ENCODE data around the gene RREB1.

RREB1 gene

GRCh38 chr6:7214468-7214867, 106.7 kb downstream of the RREB1 start:
- Histone ChIP-seq H3K36me3 (ENCODE audit: control insufficient read depth in 2 of 2, insufficient read depth in 1 of 2, low read length in 2 of 2) (peaks cover 17 to 77% of the 10 kb centered on the region in 2 experiments; a peak in 2 of 3 replicates), H3K4me1 (ENCODE audit: control insufficient read depth, insufficient read depth, low read length) (peaks cover 3% of the 10 kb centered on the region; the same call in 1 of the 2 replicates), H3K4me3 (ENCODE audit: low read depth, low read length) (no peak overlapping the region), H3K9me3 (ENCODE audit: control insufficient read depth, insufficient read depth, low read depth, low read length) (no peaks in the 10 kb centered on the region), H3K27ac (ENCODE audit: extremely low read depth, low read depth, low read length) (no peak overlapping the region)
- POLR2A ChIA-PET: no interaction called here
- TF ChIP-seq, protein P1, sequence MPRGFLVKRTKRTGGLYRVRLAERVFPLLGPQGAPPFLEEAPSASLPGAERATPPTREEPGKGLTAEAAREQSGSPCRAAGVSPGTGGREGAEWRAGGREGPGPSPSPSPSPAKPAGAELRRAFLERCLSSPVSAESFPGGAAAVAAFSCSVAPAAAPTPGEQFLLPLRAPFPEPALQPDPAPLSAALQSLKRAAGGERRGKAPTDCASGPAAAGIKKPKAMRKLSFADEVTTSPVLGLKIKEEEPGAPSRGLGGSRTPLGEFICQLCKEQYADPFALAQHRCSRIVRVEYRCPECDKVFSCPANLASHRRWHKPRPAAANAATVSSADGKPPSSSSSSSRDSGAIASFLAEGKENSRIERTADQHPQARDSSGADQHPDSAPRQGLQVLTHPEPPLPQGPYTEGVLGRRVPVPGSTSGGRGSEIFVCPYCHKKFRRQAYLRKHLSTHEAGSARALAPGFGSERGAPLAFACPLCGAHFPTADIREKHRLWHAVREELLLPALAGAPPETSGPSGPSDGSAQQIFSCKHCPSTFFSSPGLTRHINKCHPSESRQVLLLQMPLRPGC (tag by site-specific recombination; IDR thresholded peaks at IDR 0.05): no peak
- TF ChIP-seq, protein P2, sequence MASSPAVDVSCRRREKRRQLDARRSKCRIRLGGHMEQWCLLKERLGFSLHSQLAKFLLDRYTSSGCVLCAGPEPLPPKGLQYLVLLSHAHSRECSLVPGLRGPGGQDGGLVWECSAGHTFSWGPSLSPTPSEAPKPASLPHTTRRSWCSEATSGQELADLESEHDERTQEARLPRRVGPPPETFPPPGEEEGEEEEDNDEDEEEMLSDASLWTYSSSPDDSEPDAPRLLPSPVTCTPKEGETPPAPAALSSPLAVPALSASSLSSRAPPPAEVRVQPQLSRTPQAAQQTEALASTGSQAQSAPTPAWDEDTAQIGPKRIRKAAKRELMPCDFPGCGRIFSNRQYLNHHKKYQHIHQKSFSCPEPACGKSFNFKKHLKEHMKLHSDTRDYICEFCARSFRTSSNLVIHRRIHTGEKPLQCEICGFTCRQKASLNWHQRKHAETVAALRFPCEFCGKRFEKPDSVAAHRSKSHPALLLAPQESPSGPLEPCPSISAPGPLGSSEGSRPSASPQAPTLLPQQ (tag by site-specific recombination; IDR thresholded peaks at IDR 0.05): no peak
- TF ChIP-seq GLI4 (tag by site-specific recombination; IDR thresholded peaks at IDR 0.05): no peak
- no peak for TF ChIP-seq OSR2 (tag by site-specific recombination; IDR thresholded peaks at IDR 0.05)
- TF ChIP-seq ZNF292 (tag by site-specific recombination; IDR thresholded peaks at IDR 0.05; ENCODE audit: borderline replicate concordance, low read depth): no peak
- TF ChIP-seq ZNF416 (tag by site-specific recombination; IDR thresholded peaks at IDR 0.05): no peak
- no peak for TF ChIP-seq ZNF707 (tag by site-specific recombination; IDR thresholded peaks at IDR 0.05)
- TF ChIP-seq ZNF510 (tag by site-specific recombination; IDR thresholded peaks at IDR 0.05; ENCODE audit: insufficient replicate concordance): no peak
- no peak for TF ChIP-seq GLIS1 (tag by site-specific recombination; IDR thresholded peaks at IDR 0.05)
- CTCF ChIA-PET: no interaction called here

DNA sequence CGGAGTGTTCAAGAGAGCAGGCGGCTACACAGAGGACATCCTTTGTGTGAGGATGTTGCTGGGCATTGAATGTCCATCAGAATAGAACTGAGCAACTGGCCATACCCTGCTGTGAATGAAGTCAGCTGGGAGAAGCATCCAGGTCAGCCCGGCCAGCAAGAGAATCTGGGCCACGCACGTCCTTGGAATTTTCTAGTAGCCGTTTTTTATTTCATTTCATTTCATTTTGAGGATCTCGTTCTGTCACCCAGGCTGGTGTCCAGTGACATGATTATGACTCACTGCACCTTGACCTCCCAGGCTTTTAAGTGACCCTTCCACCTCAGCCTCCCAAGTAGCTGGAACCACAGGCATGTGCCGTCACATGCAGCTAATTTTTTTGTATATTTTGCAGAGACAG, 107.4 kb downstream of the RREB1 start:
- POLR2A ChIA-PET: no interaction called here
- CTCF ChIA-PET: interaction anchor here (1.0 kb wide), 1 partner anchor 538 kb away, joined by 3 read pairs; no protein-coding TSS in a partner anchor
- no peak overlapping the region for H3K4me3 ChIP-seq (ENCODE audit: low read depth, low read length)
- H3K36me3 ChIP-seq (ENCODE audit: control insufficient read depth in 2 of 2, insufficient read depth in 1 of 2, low read length in 2 of 2): peaks cover 17 to 78% of the 10 kb centered on the region in 2 experiments; a peak in 2 of 3 replicates
- no peak overlapping the region for H3K27ac ChIP-seq (ENCODE audit: extremely low read depth, low read depth, low read length)
- H3K4me1 ChIP-seq (ENCODE audit: control insufficient read depth, insufficient read depth, low read length): peaks cover 3% of the 10 kb centered on the region; the same call in 1 of the 2 replicates
- H3K9me3 ChIP-seq (ENCODE audit: control insufficient read depth, insufficient read depth, low read depth, low read length): no peaks in the 10 kb centered on the region
- TF ChIP-seq ZBTB44 (tag by site-specific recombination; IDR thresholded peaks at IDR 0.05) (no peak), BCL6B (tag by site-specific recombination; IDR thresholded peaks at IDR 0.05) (no peak), ZNF488 (tag by site-specific recombination; IDR thresholded peaks at IDR 0.05) (no peak), IKZF3 (tag by site-specific recombination; IDR thresholded peaks at IDR 0.05) (no peak), REST (tag by site-specific recombination; IDR thresholded peaks at IDR 0.05) (no peak), KLF17 (tag by site-specific recombination; IDR thresholded peaks at IDR 0.05) (no peak), ZNF580 (tag by site-specific recombination; IDR thresholded peaks at IDR 0.05) (no peak), ZNF433 (tag by site-specific recombination; IDR thresholded peaks at IDR 0.05; ENCODE audit: low read depth) (no peak), ZNF146 (tag by site-specific recombination; IDR thresholded peaks at IDR 0.05) (no peak), ZNF426 (tag by site-specific recombination; IDR thresholded peaks at IDR 0.05) (no peak)
- TF ChIP-seq, protein P3, sequence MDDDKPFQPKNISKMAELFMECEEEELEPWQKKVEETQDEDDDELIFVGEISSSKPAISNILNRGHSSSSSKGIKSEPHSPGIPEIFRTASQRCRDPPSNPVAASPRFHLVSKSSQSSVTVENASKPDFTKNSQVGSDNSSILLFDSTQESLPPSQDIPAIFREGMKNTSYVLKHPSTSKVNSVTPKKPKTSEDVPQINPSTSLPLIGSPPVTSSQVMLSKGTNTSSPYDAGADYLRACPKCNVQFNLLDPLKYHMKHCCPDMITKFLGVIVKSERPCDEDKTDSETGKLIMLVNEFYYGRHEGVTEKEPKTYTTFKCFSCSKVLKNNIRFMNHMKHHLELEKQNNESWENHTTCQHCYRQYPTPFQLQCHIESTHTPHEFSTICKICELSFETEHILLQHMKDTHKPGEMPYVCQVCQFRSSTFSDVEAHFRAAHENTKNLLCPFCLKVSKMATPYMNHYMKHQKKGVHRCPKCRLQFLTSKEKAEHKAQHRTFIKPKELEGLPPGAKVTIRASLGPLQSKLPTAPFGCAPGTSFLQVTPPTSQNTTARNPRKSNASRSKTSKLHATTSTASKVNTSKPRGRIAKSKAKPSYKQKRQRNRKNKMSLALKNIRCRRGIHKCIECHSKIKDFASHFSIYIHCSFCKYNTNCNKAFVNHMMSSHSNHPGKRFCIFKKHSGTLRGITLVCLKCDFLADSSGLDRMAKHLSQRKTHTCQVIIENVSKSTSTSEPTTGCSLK (tag by site-specific recombination; IDR thresholded peaks at IDR 0.05): no peak
